ENCODE results near the gene TMEM37.
"Not testable (repeated sequence)": the region's sequence is repeated elsewhere in the genome, so short reads cannot be mapped to it uniquely, and the experiment has no call there.

The TMEM37 gene, protein sequence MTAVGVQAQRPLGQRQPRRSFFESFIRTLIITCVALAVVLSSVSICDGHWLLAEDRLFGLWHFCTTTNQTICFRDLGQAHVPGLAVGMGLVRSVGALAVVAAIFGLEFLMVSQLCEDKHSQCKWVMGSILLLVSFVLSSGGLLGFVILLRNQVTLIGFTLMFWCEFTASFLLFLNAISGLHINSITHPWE

DNA sequence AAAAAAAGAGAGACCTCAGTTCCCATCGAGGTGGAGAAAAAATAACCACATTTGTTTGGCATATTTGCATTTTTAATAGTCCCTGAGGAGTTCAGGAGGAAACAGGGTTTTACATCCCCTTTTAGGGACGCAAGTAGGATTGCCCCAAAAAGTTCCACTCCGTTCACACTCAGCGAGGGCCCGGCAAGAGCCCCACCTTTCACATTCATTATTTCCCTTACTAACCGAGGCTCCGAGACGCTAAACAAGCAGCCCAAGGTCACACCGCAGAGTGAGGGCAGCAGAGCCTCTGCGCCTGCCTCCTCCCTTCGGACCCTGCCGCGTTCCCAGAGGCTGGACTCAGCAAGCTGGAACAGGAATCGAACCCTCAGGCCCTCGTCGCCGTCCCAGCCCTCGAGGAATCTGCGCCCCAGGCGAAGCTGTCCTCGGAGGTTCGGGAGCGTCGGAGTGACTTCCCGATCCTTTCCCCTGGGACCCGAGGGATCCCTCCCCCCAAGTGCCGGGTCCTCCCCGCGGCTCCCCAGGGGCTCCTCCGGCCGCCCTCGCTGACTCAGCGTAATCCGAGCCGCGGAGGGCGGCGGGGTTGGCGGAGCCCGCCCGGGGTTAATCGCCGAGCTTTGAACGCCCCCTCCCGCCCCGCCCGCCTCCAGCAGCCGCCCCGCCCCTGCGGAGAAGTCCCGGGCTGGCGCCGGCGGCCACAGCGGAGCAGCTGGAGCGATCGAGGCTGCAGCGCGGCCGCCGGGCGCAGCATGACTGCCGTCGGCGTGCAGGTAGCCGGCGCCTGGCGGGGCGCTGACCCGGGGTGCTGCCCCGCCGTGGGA lies at the start of gene TMEM37:
TSS of gene TMEM37 (plus strand) at position 700 of the 821 bp plus-strand sequence. CDS start at position 750, 50 bp downstream.
- no peak for DNase-seq (ENCODE audit: low spot score)

DNA sequence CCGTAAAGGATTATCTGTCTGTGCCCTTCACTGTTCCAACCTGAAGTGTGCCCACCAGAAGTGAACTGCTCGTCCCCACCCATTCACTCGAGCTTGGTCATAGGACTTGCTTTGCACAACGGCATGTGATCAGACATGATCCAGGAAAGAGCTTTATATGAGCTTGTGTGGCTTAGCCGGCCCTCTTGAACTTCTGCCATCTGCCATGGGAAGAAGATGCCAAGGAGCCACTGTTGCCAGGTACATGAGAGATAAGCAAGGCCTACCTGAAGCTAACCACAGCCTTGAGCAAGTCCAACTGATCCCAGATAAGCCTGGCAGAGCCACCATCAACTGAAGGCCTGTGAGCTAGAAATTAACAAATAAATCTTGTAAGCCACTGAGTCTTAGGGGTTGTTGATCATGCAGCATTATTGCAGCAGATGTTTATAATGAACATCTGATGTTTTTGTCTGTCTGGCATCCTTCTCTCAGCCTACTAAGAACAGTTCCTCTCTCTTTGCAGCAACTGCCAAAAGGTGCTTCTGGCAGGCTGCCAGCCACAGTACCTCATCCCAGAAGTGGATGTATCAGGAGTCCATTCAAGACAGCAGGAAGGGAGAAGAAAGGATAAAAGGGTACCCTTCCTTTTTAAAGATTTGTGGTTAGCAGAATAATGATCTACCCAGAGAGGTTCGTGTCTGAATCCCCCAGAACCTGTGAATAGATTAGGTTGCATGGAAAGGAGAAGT lies 48.1 kb upstream of the TMEM37 start:
- no peak for DNase-seq (ENCODE audit: low spot score)

DNA sequence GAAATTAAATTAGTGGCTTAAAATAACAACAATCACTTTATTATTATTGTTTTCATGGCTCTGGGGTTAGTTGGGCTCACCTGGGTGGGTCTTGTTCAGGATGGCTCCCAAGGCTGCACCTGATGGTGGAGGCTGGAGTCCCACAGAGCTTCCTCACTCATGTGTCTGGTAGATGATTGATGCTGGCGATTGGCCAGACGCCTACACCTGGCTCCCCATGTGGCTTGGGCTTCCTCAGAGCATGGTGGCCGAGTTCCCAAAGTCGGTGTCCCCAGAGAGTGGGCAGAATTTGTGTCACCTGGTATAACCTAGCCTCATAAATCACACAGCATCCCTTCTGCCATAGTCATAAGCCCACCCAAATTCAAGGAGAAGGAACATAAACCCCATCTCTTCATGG lies 46.7 kb upstream of the TMEM37 start:
- no peak for DNase-seq (ENCODE audit: low spot score)

DNA sequence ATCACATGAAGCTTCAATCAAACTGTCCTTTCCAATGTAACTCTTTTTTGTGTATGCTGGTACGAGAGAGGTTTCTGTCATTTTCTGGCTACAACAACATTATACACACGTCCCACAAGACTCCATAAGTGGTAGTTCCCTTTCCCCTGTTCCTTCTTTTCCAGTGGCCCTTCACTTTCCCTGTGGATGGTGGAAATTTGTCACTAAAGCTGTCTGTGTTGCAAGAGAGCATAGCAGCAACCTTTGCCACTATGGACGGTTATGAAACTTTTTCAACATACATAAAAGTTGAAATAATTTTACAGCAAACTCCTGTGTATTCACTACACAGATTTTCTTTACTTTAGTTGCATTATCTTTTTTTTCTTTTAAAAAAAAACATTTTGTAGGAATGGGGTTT lies 46.2 kb upstream of the TMEM37 start:
- no peak for DNase-seq (ENCODE audit: low spot score)

DNA sequence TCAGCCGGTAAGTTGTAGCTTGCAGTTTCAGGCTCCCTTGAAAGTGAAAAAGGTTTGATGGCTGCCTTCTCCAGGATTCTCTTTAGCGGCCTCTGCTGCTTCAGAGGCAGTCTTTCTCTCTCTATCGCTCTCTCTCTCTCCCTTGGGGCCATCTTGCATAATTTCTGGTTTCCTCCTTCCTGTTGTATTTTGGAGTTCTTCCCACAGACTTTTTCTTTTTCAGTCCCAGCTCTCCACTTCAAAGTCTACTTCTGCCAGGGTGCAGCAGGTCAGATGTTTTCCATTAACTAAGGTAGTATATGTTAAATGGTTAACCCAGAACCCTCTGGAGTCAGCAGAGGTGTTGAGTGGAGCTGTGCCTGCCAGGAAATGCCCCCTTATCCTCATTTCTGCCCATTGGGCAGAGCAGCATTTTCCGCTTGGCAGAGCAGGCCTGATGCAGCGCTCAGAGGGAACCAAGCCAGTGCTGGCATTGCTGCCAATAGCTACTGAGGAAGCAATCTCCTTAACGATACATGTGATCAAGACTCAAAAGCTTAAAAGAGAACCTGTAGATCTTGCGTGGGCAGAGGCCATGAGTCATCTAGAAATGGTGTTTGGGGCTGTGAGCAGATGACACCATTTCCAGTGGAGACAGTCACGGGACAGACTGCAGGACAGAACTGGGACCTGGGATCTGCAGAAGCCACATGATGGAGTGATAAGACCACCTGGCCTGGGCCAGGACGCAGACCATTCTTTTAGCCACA lies 44.1 kb upstream of the TMEM37 start:
- no peak for DNase-seq (ENCODE audit: low spot score)

DNA sequence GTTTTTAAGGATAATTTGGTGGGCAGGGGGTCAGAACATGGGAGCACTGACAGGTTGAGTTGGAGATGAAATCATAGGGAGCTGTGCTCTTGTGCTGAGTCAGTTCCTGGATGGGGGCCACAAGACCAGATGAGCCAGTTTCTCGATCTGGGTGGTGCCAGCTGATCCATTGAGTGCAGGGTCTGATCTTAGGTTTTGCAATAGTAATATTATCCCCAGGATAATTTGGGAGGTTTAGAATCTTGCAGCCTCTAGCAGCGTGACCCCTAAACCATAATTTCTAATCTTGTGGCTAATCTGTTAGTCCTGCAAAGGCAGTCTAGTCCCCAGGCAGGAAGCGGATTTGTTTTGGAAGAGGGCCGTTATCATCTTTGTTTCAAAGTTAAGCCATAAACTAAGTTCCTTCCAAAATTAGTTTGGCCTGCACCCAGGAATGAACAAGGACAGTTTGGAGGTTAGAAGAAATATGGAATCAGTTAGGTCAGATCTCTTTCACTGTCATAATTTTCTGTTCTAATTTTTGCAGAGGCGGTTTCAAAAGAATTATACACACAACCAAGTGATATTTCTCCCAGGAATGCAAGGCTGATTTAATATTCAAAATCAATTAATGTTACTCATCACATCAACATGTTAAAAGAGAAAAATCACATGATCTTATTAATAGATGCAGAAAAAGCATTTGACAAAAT lies 41.9 kb upstream of the TMEM37 start:
- DNase-seq (ENCODE audit: low spot score), result no peak

DNA sequence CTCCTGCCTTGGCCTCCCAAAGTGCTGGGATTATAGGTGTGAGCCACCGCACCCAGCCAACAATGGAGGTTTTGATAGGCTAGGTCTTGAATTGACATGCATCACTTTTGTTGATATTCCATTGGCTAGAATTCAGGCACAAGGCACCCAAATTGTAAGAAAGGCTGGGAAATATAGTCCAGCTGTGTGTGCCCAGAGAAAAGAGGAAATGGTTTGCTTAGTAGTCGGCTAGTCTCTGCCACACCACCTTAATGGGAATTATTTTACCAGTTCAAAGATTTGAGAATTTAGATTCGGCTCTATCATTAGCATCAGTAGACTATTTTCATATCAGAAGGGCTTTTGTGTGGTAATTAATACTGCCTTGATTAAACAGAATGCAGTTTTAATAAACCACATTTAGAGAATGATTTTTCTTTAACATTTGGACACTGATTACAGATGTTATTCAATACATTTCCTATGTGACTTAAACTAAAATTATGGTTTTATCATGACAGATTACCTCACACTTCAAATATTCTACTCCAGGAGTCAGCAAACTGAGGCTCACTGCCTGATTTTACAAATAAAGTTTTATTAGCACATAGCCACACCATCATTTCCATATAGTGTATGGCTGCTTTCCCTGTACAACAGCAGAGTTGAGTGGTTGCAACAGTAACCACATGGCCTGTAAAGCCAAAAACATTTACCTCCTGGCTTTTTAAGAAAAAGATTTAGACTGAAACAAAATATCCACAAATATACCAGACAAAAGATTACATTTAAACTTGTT lies 37.5 kb upstream of the TMEM37 start:
- DNase-seq (ENCODE audit: low spot score), result no peak

DNA sequence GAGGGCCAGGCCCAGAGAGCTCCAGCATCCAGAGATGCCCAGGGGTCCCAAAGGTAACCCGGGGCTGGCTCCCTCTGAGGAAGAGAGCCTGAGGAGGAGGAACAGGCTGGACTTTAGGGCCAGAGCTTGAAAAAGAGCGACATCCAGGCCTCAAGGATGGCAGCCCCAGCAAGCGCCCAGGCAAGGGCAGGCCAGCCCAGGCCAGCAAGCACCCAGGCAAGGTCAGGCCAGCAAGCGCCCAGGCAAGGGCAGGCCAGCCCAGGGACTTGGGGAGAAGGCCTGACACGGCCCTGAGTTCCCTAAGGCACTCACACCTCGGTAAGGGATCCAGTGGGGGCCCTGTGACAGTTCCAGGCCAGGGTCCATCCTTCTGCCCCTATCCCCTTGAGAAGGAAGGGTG lies 34.5 kb upstream of the TMEM37 start:
- no peak for DNase-seq (ENCODE audit: low spot score)

DNA sequence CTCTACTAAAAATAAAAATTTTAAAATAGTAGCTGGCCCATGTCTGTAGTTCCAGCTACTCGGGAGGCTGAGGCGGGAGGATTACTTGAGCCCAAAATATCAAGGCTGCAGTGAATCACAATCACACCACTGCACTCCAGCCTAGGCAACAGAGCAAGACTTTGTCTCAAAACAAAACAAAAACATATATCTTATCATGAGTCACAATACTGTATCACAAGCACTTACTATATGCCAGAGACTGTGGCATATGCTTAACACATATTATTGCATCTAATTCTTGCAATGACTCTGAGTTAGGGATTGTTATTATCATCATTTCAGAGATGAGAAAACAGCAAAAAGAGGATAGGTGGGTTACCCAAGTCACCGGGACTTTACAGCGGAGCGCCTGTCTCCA lies 29.5 kb upstream of the TMEM37 start:
- DNase-seq (ENCODE audit: low spot score), result no peak

DNA sequence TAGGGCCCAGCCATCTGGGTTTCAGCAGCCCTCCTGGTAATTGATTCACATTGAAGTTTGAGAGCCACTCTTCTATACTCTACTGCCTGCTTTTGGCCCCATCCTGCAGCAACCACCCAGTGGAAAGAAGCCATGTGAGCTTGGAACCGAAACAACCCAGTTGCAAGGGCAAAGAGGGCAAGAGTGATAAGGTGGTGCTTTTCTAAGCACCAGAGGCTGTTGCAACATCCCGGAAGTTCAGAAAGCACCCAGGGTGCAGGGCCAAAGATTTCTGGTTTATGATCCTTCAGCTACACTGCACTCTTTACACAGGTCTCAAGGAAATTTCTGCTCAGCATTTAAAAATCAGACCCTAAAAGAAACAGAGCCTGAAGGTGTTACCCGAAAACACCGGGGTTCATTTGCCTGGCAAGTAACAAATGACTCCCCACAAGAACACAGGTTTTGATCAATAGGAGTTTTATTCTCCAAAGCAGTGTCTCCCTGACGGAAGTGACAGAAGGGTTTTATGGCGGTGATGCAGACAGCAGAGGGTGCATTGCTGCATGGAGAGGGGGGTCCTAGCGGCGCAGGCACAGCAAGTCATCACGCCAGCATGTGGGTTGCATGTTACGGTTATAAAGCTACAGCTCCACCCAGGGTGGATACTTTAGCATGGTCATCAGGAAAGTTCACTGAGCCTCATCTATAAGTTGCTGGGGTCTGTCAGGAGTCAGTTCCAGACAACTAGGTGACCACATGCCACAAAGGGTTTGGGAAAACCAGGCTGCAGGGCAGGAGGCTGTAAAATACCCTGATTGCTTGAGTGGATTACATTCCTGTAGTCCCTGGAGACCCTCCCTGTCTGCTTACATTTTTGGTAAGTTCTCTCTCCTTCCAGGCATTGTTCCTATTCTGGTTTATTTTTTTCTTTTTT lies 28.8 kb upstream of the TMEM37 start:
- DNase-seq (ENCODE audit: low spot score), result no peak

DNA sequence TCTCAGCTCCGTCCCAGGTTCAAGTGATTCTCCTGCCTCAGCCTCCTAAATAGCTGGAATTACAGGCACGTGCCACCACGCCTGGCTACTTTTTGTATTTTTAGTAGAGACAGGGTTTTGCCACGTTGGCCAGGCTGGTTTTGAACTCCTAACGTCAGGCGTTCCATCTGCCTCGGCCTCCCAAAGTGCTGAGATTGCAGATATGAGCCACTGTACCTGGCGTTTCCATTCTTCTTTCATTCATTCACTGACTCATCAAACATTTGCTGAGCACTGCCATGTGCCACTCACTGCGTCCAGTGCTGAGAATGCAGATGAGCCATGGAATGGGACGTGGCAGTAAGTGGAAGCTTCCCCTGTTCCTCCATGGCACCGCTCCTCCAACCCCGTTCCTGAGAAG lies 28.0 kb upstream of the TMEM37 start:
- not testable (repeated sequence) for DNase-seq (ENCODE audit: low spot score)

DNA sequence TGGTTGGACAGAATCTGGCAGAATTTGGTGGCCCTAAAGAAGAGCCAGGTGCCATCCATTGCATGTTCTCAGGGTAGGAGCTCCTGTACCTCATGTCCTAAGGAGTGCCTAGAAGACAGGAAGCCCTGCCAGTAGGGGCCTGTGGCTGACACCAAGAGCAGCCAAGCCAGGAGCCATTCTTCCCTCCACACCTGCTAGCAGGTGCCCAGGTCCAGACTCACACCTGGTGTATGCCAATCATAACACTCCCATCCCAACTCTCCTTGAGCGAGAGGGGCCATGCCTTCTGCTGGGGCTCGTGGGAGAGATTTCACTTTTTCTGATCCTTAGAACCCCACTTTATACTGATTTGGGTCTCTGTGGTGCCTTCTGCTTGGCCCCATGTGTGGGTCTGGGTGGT lies 26.5 kb upstream of the TMEM37 start:
- no peak for DNase-seq (ENCODE audit: low spot score)

DNA sequence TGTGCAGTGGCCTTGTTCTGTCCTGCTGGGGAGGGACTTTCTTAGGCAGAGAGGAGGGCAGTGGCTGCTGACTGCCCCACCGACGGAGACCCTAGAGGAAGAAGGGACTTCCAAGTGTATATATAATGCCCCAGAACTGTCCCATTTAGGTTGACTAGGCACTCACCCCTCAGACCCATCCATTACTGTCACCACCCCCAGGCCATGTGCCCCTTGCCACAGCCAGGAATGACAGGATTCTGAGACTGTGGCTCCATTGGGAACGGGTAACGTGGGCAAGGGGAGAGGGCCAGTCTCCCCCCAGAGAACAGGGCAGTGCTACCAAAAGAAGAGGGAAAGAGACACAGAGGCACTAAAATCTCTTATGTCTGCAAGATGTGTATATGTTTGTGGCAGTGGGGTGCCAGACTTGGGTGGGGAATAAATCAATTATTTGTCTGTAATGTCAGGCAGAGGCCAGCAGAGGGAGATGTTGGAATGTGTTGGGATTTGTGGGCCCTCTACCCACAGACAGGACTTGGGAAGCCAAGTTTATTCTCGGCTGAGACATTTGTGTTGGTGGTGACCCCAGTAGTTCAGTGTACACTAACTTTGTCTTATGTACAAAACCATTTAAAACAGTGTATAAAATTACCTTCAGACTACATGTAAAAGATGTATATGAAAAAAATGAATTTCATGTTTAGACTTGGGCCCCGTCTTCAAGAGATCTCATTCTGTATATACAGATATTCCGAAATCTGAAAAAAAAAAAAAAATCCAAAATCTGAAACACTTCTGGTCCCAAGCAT lies 24.0 kb upstream of the TMEM37 start:
- peak; percentile 26 for DNase-seq (ENCODE audit: low spot score)

DNA sequence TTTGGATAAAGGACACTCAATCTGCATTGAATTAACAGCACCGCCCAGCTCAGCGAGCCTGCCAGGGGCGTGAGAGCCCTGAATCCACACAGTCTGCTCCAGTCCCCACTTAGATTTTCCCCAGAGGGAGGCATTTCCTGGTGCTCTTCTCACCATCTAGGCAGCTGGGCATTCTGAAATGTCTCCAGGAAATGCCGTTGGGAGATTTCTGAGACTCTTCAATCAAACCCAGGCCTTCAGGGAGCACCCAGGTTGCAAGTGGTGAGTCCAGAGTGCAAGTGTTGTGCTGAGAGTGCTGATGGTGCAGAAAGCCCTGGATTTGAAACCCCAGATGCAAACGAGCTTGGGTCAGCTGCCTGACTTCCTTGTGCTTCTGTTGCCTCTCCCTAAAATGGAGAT lies 23.4 kb upstream of the TMEM37 start:
- DNase-seq (ENCODE audit: low spot score), result no peak

DNA sequence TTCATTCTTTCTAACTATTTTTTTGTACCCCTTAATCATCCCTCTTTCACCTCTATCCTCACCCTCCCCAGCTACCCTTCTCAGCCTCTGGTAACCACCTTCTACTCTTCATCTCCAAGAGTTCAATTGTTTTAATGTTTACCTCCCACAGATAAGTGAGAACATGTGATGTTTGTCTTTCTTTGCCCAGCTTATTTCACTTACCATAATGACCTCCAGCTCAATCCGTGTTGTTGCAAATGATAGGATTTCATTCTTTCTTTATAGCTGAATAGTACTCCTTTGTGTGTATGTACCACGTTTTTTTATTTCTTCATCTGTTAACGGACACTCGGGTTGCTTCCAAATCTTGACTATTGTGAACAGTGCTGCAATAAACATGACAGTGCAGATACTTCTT lies 22.1 kb upstream of the TMEM37 start:
- DNase-seq (ENCODE audit: low spot score), result no peak

DNA sequence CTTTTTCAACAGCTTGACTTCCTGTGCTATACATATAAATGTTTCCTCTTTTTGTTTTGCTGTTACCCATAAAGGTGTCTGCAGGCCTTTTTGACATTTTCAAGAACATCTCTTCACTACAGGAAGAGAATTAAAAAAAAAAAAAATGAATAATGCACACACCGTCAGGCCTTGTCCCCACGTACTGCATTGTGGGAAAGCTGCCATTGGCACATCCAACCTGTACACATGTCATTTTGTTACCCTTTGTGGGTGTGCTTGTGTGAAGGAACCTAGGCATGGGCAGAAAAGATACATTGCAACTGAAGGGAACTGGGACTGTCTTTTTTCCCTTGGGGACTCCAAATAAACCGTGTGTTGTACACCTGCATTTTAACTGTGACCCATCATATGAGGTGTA lies 16.8 kb upstream of the TMEM37 start:
- DNase-seq (ENCODE audit: low spot score), result no peak

DNA sequence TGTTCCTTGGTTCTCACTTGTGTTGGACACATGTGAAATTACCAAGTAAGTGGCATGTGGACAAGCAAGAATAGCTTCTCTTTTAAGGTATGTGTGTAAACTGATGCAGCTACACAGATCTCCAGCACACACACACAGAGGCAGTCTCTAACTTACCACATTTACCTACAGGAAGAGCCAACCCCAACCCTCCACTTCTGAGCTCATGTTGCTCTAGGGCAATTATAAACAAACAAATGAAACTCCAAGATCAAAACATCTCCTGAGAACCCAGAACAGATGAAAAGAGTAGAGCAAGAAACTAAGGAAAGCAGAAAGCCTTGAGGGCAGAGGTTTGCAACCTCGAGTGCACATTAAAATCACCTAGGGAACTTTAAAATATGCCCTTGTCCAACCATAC lies 16.0 kb upstream of the TMEM37 start:
- no peak for DNase-seq (ENCODE audit: low spot score)

DNA sequence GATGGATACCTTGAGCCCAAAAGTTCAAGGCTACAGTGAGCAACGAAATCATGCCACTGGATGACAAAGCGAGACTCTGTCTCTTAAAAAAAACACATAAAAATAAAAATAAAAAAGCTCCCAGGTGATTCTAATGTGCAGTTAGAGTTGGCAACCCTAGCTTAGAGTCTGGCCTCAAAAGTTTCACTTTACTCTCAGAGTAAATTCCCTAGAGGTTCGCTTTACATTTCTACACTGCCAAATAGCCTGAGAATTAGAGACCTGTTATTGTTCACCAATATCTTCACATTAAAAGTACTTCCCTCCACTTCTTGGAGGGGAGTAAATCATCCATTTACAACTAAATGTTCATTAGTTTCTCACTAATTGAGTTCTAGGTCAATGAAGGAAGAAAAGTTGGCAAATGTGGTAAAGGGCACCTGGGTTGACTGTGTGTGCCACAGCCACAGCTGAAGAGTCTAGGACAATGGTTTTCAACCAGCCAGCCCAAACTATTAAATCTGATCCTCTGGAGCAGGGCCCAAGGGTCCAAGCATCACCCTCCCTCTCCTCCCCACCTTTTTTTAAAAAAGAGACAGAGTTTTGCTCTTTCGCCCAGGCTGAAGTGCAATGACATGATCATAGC lies 15.2 kb upstream of the TMEM37 start:
- no peak for DNase-seq (ENCODE audit: low spot score)

DNA sequence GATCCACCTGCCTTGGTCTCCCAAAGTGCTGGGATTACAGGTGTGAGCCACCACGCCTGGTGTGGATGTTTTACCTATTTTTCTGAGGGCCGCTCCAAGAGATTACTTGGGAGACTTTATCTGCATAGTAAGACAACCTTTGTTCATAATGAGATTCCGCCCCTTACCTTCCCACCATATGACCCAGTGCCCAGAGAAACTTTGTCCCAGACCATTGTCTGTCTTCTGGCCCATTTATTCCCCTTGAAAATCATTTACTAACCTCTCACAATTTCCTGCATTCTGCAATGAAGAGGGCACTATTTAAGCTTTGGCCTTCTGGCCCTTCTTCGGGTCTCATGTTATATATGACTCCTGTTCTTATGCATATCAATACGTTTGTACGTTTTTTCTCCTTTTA lies 13.7 kb upstream of the TMEM37 start:
- no peak for DNase-seq (ENCODE audit: low spot score)
